ENCODE data around the gene CCDC32. TPM values are rescaled to one million over a fixed set of nuclear protein-coding genes. Genes with fewer than 3 reads are reported as not detected.

CCDC32 gene
- total and polyA plus RNA-seq, 2 of the 13 experiments (the other 11 are each of a cell fraction or from before 2014, with no cell fraction given), result 10.8 to 23.2 TPM

GRCh38 chr15:40593588-40594428 lies 29.0 kb upstream of the CCDC32 start, which contains the start of gene KNL1 (continued):
- TF ChIP-seq ZXDC (CRISPR knock-in tag; IDR thresholded peaks at IDR 0.05) (no peak), EEA1 (CRISPR knock-in tag; IDR thresholded peaks at IDR 0.05; ENCODE audit: borderline replicate concordance) (peak; percentile 14; the same call in 1 of the 2 replicates), BCL3 (CRISPR knock-in tag; IDR thresholded peaks at IDR 0.05) (peak; percentile 73; the same call in 1 of the 2 replicates), MIXL1 (CRISPR knock-in tag; IDR thresholded peaks at IDR 0.05) (peak; percentile 82), PTBP1 (IDR thresholded peaks at IDR 0.05; ENCODE audit: low read depth, low read length, poor library complexity, severe bottlenecking) (no peak), CCDC6 (CRISPR knock-in tag; IDR thresholded peaks at IDR 0.05) (peak; percentile 59; the same call in 1 of the 2 replicates), GFI1 (CRISPR knock-in tag; IDR thresholded peaks at IDR 0.05; ENCODE audit: borderline replicate concordance) (peak; percentile 67), HNRNPH1 (optimal IDR thresholded peaks at IDR 0.05; ENCODE audit: low read depth, low read length) (no peak), DMAP1 (CRISPR knock-in tag; IDR thresholded peaks at IDR 0.05) (peak; percentile 83; the same call in 1 of the 2 replicates), ZNF570 (CRISPR knock-in tag; IDR thresholded peaks at IDR 0.05; ENCODE audit: borderline replicate concordance) (no peak), SMARCE1 (IDR thresholded peaks at IDR 0.05; ENCODE audit: borderline replicate concordance) (no peak), ARNT (IDR thresholded peaks at IDR 0.05) (no peak), TFDP1 (CRISPR knock-in tag; IDR thresholded peaks at IDR 0.05; ENCODE audit: borderline replicate concordance) (peak; percentile 97), ERF (CRISPR knock-in tag; IDR thresholded peaks at IDR 0.05) (peak; percentile 84), ZNF660 (CRISPR knock-in tag; IDR thresholded peaks at IDR 0.05; ENCODE audit: borderline replicate concordance, low read depth) (no peak), ZFP91 (CRISPR knock-in tag; IDR thresholded peaks at IDR 0.05; ENCODE audit: borderline replicate concordance) (peak; percentile 57; the same call in 1 of the 2 replicates), PRDM10 (CRISPR knock-in tag; IDR thresholded peaks at IDR 0.05; ENCODE audit: low read depth) (peak; percentile 51; the same call in 1 of the 2 replicates), KMT2A (CRISPR knock-in tag; IDR thresholded peaks at IDR 0.05) (peak; percentile 83; the same call in 1 of the 2 replicates)
